GM12865 (cell line): ENCODE data around the gene AHSP.
"Not testable (repeated sequence)": the region's sequence is repeated elsewhere in the genome, so short reads cannot be mapped to it uniquely, and the experiment has no call there.

Experiments used
- DNase-seq: peaks from one replicate; pipeline ENCODE4 v3.0.0; 2010; ENCODE audit warnings: low read depth
- H3K4me3 ChIP-seq: 2 replicates; pipeline ENCODE4 v1.5.1; 2011; ENCODE audit warnings: mild to moderate bottlenecking, low read depth, low read length, control low read depth
- TF ChIP-seq, protein P1 (sequence below): IDR thresholded peaks from 2 replicates; pipeline ENCODE4 v1.5.1; 2011; ENCODE audit warnings: low read length, control low read depth, low read depth, inconsistent platforms; ENCODE audit not compliant: insufficient read depth; ENCODE audit errors: missing control alignments

AHSP gene

DNA sequence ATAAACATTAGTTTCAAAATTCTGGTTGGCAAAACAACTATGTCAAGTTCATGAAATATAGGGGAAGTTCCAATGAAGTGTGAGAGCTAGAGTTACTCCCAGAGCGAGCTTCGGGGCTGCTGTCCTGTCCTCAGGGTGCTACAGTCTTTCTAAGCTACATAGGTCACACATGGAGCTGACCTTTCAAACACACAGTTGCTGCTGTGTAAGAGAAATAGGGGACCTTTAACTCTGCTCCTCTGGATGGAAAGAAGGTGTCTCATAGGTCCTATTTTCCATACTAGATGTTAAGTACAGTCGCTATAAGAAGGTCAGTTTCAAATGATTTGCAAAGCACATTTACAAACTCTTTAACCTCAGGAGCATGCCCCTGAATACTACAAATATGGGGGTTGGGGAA lies 6.3 kb upstream of the AHSP start:
- H3K4me3 ChIP-seq = no peak overlapping the region
- TF ChIP-seq, protein P1, sequence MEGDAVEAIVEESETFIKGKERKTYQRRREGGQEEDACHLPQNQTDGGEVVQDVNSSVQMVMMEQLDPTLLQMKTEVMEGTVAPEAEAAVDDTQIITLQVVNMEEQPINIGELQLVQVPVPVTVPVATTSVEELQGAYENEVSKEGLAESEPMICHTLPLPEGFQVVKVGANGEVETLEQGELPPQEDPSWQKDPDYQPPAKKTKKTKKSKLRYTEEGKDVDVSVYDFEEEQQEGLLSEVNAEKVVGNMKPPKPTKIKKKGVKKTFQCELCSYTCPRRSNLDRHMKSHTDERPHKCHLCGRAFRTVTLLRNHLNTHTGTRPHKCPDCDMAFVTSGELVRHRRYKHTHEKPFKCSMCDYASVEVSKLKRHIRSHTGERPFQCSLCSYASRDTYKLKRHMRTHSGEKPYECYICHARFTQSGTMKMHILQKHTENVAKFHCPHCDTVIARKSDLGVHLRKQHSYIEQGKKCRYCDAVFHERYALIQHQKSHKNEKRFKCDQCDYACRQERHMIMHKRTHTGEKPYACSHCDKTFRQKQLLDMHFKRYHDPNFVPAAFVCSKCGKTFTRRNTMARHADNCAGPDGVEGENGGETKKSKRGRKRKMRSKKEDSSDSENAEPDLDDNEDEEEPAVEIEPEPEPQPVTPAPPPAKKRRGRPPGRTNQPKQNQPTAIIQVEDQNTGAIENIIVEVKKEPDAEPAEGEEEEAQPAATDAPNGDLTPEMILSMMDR = no peak
- no peak for DNase-seq

DNA sequence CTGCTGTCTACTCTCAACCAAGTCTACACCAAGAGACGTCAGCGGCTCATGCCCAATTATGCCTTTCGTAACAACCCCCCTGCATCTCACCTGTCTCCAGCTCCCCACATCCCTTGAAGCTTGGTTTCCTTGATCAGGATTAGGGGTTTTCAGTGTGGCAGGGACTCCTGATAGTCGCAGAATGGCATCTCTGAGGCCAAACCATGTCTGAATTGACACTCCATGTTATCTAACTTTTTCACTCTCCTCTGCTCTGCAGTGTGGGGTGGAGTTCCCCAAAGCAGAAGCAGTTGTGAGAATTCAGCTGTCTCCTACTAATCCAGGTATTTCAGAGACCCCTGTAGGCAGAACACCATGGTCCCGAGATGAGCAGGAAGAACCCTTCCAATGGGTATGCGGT lies 5.6 kb upstream of the AHSP start:
- TF ChIP-seq, protein P1 = no peak
- no peak for DNase-seq
- no peak overlapping the region for H3K4me3 ChIP-seq

GRCh38 chr16:31523768-31524167 lies 3.9 kb upstream of the AHSP start:
- DNase-seq, H3K4me3 ChIP-seq: not testable (repeated sequence)

DNA sequence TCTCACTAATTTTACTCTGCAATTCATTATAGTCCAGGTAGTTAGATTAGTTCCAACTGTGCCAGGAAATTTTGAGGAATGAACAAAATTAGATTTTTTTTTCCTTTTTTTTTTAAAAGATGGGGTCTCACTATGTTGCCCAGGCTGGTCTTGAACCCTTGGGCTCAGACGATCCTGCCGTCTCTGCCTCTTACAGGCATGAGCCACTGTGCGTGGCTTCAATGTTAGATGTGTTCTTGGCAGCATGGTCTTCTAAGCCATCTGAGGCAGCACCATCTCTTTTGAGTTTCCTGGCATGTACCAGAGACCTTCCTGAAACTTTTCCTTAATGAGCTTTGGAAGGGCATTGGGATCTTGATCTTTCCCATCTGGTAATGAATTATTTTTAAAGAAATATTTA lies 2.6 kb upstream of the AHSP start:
- no peak for DNase-seq
- H3K4me3 ChIP-seq = no peak overlapping the region

GRCh38 chr16:31528523-31529107 lies 915 bp downstream of the AHSP start:
- no peak for DNase-seq
- no peak overlapping the region for H3K4me3 ChIP-seq
- TF ChIP-seq, protein P1 = no peak

More for the DNA sequence above, 2.6 kb upstream of the AHSP start:
- TF ChIP-seq, protein P1 = no peak

- TF ChIP-seq, protein P1 = no peak
- H3K4me3 ChIP-seq = no peak overlapping the region
- no peak for DNase-seq
These were observed 1.6 kb downstream of the AHSP start for GRCh38 chr16:31529108-31529936.

DNA sequence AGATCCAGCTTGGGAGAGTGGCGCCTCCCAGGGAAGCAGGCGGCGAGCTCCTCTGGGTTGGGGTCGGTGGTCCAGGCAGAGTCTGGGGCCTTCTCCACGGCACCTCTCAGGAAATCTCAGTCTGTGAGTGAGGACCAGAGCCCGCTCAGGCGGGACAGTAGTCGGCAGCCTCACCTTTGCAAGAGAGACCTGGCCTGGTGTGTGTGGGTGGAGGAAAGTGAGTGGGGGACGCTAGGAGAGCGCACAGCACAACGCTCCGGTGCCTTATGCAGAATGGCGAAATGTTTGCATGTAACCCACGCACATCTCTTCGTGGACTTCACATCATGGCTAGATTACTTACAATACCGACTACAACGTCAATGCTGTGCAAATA lies 2.2 kb downstream of the AHSP start:
- no peak for DNase-seq
- no peak overlapping the region for H3K4me3 ChIP-seq

More for the DNA sequence above, 2.2 kb downstream of the AHSP start:
- TF ChIP-seq, protein P1 = no peak
